HepG2 (cell line): ENCODE results near the gene LEF1.

Experiments
- CTCF ChIP-seq: sonication (generic); formaldehyde crosslinking; IDR thresholded peaks from 2 replicates; pipeline ENCODE4 v1.5.0; 2020; ENCODE audit warnings: mild to moderate bottlenecking, missing genetic modification reagents, moderate library complexity
- GABPB1 ChIP-seq: IDR thresholded peaks from 2 replicates; pipeline ENCODE4 v1.6.1; 2016; ENCODE audit warnings: mild to moderate bottlenecking, missing genetic modification reagents, moderate library complexity, missing compliant biosample characterization
- PBX2 ChIP-seq: IDR thresholded peaks from 2 replicates; pipeline ENCODE4 v1.6.1; 2016; ENCODE audit warnings: control low read depth
- ZBTB20 ChIP-seq: sonication (generic); formaldehyde crosslinking; IDR thresholded peaks from 2 replicates; pipeline ENCODE4 v1.8.1; 2023; ENCODE audit warnings: missing genetic modification reagents, low read depth, mild to moderate bottlenecking, borderline replicate concordance
- ZBTB7A ChIP-seq: sonication (generic); formaldehyde crosslinking; IDR thresholded peaks from 2 replicates; pipeline ENCODE4 v1.8.0; 2022; ENCODE audit warnings: mild to moderate bottlenecking, missing genetic modification reagents
- TF ChIP-seq, protein P1 (sequence below): sonication (generic); formaldehyde crosslinking; IDR thresholded peaks from 2 replicates; pipeline ENCODE4 v1.4.0; 2020; ENCODE audit warnings: missing genetic modification reagents, mild to moderate bottlenecking, borderline replicate concordance

DNA sequence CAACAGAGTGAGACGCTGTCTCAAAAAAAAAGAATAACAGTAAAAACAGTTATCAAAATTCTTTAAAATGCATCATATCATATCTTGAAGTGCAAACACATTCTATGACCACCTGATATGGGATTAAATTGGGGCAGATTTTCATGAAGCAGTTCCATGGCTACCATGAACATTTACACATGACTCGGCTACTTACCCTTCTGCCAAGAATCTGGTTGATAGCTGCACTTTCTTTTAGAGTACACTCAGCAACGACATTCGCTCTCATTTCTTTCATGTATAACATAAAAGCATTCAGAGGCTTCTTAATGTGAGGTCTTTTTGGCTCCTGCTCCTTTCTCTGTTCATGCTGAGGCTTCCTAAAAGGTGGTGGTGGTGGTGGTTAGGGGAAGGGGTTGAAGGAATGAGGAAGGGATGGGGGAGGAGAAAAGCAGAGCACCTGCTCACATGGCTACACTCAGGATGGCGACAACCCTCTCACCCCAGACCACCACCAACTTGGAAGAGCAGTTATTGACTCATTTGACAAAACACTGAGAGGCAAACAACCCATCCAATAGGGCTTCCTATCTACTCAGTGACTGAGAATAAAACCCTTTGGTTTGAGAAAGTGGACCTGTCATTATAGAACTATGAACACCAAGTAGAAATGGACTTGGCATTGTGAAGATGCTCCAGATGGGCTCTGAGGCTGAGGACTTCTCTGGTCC is 90.6 kb downstream of the LEF1 start:
- TF ChIP-seq ZBTB20 (no peak), ZBTB7A (no peak), PBX2 (CRISPR knock-in tag) (no peak), CTCF (no peak), GABPB1 (no peak)
- TF ChIP-seq, protein P1, sequence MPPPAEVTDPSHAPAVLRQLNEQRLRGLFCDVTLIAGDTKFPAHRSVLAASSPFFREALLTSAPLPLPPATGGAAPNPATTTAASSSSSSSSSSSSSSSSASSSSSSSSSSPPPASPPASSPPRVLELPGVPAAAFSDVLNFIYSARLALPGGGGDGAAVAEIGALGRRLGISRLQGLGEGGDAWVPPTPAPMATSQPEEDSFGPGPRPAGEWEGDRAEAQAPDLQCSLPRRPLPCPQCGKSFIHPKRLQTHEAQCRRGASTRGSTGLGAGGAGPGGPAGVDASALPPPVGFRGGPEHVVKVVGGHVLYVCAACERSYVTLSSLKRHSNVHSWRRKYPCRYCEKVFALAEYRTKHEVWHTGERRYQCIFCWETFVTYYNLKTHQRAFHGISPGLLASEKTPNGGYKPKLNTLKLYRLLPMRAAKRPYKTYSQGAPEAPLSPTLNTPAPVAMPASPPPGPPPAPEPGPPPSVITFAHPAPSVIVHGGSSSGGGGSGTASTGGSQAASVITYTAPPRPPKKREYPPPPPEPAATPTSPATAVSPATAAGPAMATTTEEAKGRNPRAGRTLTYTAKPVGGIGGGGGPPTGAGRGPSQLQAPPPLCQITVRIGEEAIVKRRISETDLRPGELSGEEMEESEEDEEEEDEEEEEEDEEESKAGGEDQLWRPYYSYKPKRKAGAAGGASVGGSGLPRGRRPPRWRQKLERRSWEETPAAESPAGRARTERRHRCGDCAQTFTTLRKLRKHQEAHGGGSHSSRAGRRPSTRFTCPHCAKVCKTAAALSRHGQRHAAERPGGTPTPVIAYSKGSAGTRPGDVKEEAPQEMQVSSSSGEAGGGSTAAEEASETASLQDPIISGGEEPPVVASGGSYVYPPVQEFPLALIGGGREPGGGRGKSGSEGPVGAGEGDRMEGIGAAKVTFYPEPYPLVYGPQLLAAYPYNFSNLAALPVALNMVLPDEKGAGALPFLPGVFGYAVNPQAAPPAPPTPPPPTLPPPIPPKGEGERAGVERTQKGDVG: no peak
